NCI-H1436 (cell line): Measurements from ENCODE around the gene JUND.
A peak's percentile ranks its signal among the peaks of the same experiment; 100 is the strongest.

Experiments used
- DNase-seq: peaks from one replicate; lab custom pipeline; 2025; lab: John Stamatoyannopoulos, UW

JUND gene

DNA sequence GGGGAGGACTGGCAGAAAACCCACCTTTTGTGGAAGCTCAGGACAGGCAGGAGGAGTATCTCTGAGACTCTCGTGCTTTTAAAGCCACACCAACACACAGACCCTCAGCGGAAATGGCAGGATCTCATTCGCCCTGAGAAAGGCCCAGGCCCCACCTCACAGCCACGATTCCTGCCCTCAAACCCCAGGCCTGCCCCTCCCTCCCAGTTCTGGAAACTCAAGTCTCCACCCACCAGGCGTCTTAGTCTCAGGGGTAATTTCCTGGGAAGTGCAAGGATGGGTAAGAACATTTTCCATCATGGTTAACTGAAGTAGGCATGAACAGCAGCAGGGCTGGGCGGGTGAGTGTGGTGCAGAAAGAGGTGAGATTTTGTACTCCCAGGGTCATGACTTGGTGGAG, 47.2 kb downstream of the JUND start:
- DNase-seq, result no peak

DNA sequence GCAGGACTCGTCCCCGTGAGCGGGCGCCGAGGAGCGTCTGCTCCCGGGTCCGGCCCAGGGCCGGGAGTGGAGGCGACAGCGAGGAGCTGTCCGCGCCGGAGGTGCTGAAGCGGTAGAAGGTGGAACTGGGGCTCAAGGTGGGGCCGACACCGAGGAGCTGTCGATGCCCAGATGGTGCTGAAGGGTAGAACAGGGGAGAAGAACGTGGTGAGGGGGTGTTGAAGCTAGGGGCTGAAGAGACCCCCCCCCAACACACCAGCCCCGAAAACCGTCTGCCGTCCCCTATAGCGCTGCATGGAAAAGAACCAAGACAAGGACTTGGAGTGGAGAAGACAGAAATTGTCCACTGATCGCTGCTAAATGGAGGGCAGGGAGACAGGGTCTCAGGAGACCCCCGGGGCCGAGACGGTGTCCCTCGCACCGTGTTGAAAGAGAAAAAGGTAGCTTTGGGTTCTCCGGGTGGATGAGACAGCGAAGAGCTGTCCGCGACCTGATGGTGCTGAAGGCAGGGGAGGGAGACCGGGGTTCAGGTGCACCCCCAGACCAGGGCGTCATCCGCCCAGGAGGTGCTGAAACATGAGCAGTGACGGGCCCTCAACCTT, 48.1 kb downstream of the JUND start:
- no peak for DNase-seq

DNA sequence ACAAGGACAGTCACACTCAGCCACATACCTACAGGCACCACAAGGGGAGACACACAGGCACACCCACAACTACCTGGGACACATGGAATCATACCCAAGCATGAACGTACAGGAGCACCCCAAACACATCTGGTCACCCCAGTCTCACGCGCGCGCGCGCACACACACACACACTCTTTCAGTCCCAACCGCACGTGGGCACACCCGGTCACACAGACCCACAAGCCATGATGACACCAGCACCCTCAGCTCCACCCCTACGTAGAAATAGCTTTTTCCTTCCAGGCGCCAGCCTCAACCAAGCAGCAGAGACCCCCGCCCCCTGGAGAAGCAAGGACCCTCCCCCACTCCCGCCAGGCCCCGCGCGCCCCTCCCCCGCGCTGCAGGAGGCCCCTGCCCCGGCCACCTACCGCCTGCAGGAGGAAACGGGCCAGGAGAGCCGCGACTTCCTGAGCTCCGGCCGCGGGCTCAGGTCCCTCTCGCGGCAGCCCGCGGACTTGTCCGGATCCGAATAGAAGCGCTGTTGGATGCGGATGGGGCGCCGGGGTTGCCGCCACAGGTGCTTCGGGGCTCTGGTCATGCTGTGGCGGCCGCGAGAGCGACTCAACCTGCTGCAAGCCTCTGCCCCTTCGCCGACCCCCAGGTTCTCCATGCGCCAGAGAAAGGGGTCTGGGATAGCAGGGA, 48.7 kb downstream of the JUND start:
- DNase-seq, result peak; percentile 28

DNA sequence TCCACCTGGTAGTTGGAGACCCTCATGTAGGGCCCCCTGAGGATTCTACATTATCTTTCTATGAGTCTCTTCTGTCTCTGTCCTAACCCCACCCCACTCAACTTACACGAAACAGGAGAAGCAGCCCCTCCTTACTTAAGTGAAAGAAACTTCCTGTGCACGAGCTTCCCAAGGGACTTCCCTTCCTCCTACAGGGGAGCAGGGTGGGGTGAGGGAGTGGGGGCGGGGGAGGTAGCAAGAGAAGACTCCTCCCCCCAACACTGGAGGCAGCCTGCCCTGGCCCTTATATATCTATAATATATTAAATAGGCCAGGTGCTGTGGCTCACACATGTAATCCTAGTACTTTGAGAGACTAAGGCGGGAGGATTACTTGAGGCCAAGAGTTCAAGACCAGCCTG, 49.6 kb downstream of the JUND start:
- peak; percentile 85 for DNase-seq

DNA sequence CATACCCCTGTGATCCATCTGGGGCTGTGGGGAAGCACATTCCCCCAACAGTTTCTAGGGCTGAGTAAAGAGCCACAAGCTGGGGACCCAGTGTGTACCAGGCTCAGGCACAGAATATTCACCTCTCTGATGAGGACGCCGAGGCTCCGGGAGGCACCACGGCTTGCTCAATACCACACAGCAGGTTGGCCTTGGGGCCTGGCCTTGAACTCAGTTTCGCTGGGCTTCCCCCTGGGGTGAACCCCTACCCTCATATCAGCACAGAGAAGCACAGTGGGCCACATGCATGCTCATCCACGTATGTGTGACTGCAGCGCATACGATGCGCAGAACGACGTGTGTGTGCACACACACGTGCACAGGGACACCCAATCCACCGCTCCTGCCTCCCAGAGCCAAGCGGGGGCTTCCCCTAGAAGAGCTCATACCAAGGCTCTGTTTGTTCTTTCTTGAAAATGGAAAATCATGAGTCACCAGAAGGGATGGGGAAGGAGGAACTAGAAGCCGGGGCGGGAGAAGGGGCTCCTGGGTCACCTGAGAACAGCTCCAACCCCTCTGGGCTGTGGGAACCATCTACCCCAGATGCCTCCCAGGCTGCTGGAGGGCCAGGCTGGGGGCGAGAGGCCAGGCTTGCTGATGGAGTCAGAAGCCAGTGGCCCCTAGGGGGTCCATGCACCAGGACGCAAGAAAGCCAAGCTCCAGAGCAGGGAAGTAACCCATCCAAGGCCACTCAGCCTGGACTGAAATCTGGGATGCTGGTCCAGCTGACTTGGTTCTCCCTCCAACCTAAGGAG, 50.3 kb downstream of the JUND start:
- DNase-seq, result no peak

DNA sequence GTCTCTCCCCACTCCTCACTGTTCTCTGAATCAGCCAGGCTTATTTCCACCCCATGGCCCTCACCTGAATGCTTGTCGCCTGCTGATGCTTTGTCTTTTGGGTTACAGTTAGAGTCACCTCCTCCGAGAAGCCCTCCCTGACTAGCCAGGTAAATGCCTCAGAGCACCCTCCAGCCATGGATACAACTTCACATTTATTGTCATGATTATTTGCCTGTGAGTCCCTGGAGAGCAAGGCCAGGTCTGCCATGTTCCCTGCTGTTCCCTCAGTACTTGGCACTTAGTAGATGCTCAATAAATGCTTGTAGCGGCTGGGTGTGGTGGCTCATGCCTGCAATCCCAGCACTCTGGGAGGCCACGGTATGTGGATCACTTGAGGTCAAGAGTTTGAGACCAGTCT, 51.5 kb downstream of the JUND start:
- no peak for DNase-seq
